KMS-11 (cell line): Measurements from ENCODE around the gene SLC23A2.
"Not testable (repeated sequence)": the region's sequence is repeated elsewhere in the genome, so short reads cannot be mapped to it uniquely, and the experiment has no call there.

Experiments
- H2AFZ ChIP-seq: fragments of 200-600 bp; sonication (generic); 2 replicates; pipeline ENCODE4 v1.6.1; 2016; ENCODE audit warnings: antibody characterized with exemption, mixed run types, low read depth
- H3K27ac ChIP-seq: fragments of 200-600 bp; sonication (generic); 2 replicates; pipeline ENCODE4 v1.6.1; 2016; ENCODE audit warnings: mild to moderate bottlenecking, mixed run types
- H3K27me3 ChIP-seq: fragments of 200-600 bp; sonication (generic); 2 replicates; pipeline ENCODE4 v1.6.1; 2017; ENCODE audit warnings: mild to moderate bottlenecking, low read depth, mixed run types, moderate library complexity; ENCODE audit not compliant: insufficient read depth
- H3K36me3 ChIP-seq: fragments of 200-600 bp; sonication (generic); 2 replicates; pipeline ENCODE4 v1.6.1; 2017; ENCODE audit warnings: mild to moderate bottlenecking, mixed run types; ENCODE audit not compliant: insufficient read depth
- H3K4me1 ChIP-seq: fragments of 200-600 bp; sonication (generic); 2 replicates; pipeline ENCODE4 v1.6.1; 2016; ENCODE audit warnings: mild to moderate bottlenecking, low read depth, mixed run types; ENCODE audit not compliant: poor library complexity, severe bottlenecking
- H3K4me2 ChIP-seq: fragments of 200-600 bp; sonication (generic); 2 replicates; pipeline ENCODE4 v1.7.0; 2016; ENCODE audit warnings: mild to moderate bottlenecking, mixed run types
- H3K4me3 ChIP-seq: fragments of 200-600 bp; sonication (generic); IDR thresholded peaks from 2 replicates; pipeline ENCODE4 v1.6.1; 2017; ENCODE audit warnings: low read depth, low read length, mixed read lengths; ENCODE audit not compliant: insufficient read depth
- H3K79me2 ChIP-seq: fragments of 200-600 bp; sonication (generic); 2 replicates; pipeline ENCODE4 v1.6.1; 2016; ENCODE audit warnings: low read depth, mixed run types; ENCODE audit not compliant: insufficient read depth
- H3K9ac ChIP-seq: fragments of 200-600 bp; sonication (generic); 2 replicates; pipeline ENCODE4 v1.6.1; 2016; ENCODE audit warnings: mild to moderate bottlenecking, mixed run types
- H4K20me1 ChIP-seq: fragments of 200-600 bp; sonication (generic); 2 replicates; pipeline ENCODE4 v1.6.1; 2016; ENCODE audit warnings: mild to moderate bottlenecking, mixed run types; ENCODE audit not compliant: insufficient read depth
- TF ChIP-seq, protein P1 (sequence below): fragments of 200-600 bp; sonication (generic); conservative IDR thresholded peaks from 2 replicates; pipeline ENCODE4 v1.6.1; 2017; ENCODE audit warnings: low read depth, mild to moderate bottlenecking, antibody characterized with exemption, low read length, moderate library complexity, mixed read lengths

Gene SLC23A2

DNA sequence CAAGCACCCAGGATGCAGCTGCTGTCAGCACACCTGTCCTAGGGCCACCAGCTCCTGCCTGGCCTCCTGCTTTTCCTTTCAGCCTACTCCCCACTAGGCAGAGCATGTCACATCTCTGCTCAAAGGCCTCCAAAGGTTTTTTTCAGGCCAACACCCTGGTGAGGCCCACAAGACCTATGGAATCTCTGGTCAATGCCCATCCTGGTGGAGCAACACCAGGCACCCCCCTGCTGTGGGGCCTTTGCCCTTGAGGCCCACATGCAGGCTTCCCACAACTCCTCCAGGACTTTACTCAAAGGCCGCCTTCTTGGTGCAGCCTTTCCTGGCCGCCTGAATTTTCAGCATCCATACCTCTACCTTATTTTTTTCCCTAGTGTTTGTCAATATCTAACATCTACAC, 76.9 kb downstream of the SLC23A2 start:
- Histone ChIP-seq H2AFZ (no peak overlapping the region), H3K79me2 (no peaks in the 10 kb centered on the region), H3K27ac (no peak overlapping the region), H3K4me2 (no peak overlapping the region), H3K9ac (no peak overlapping the region), H3K27me3 (no peaks in the 10 kb centered on the region), H3K36me3 (no peaks in the 10 kb centered on the region), H3K4me3 (no peak overlapping the region), H3K4me1 (no peaks in the 10 kb centered on the region), H4K20me1 (no peaks in the 10 kb centered on the region)
- TF ChIP-seq, protein P1, sequence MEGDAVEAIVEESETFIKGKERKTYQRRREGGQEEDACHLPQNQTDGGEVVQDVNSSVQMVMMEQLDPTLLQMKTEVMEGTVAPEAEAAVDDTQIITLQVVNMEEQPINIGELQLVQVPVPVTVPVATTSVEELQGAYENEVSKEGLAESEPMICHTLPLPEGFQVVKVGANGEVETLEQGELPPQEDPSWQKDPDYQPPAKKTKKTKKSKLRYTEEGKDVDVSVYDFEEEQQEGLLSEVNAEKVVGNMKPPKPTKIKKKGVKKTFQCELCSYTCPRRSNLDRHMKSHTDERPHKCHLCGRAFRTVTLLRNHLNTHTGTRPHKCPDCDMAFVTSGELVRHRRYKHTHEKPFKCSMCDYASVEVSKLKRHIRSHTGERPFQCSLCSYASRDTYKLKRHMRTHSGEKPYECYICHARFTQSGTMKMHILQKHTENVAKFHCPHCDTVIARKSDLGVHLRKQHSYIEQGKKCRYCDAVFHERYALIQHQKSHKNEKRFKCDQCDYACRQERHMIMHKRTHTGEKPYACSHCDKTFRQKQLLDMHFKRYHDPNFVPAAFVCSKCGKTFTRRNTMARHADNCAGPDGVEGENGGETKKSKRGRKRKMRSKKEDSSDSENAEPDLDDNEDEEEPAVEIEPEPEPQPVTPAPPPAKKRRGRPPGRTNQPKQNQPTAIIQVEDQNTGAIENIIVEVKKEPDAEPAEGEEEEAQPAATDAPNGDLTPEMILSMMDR = no peak

DNA sequence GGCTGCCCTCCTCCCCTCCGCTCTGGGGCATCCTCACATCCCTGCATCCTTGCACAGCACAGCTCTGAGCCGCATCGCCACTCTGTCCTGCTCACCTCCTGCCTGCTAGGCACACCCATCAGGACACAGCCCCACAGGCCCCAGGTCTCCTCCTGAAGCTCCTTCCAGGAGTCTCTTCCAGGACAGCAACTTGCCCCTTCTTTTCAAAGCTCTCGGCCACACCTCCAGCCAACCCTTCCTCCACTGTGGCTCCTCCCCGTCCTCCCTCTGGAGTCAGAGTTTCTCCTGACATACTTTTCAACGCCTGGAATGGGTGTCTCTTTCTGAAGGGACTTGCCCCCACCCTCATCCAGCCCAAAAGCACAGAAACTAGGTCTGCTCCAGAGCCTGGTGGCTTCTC, 77.3 kb downstream of the SLC23A2 start:
- no peaks in the 10 kb centered on the region for H3K79me2 ChIP-seq
- H3K4me3 ChIP-seq = no peak overlapping the region
- no peak overlapping the region for H3K27ac ChIP-seq
- H3K4me1 ChIP-seq = no peaks in the 10 kb centered on the region
- TF ChIP-seq, protein P1 = no peak
- no peak overlapping the region for H3K9ac ChIP-seq
- no peaks in the 10 kb centered on the region for H3K27me3 ChIP-seq
- H4K20me1 ChIP-seq = no peaks in the 10 kb centered on the region
- H3K4me2 ChIP-seq = no peak overlapping the region
- H2AFZ ChIP-seq = no peak overlapping the region
- no peaks in the 10 kb centered on the region for H3K36me3 ChIP-seq

DNA sequence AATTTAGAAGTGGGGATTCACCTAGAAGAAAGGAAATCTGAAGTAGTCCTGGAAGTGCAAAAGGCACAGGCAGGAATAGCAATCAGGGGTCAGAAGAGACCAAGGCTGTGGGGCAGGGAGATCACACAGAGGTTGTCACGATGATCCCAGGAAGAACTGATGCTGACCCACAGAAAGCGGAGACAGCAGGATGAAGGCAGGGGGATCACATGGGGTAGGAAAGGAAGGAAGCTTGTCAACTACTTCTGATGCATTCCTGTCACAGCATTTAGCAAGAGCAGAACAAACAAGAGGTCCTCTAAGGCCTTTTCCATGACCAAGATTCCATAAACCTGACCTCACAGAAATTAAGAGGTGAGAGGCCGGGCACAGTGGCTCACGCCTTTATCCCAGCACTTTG, 79.1 kb downstream of the SLC23A2 start:
- TF ChIP-seq, protein P1 = no peak
- Histone ChIP-seq H3K27me3 (no peaks in the 10 kb centered on the region), H3K36me3 (no peaks in the 10 kb centered on the region), H3K4me2 (no peak overlapping the region), H3K9ac (no peak overlapping the region), H4K20me1 (no peaks in the 10 kb centered on the region), H3K4me3 (no peak overlapping the region), H3K79me2 (no peaks in the 10 kb centered on the region), H3K4me1 (no peaks in the 10 kb centered on the region), H3K27ac (no peak overlapping the region), H2AFZ (no peak overlapping the region)

DNA sequence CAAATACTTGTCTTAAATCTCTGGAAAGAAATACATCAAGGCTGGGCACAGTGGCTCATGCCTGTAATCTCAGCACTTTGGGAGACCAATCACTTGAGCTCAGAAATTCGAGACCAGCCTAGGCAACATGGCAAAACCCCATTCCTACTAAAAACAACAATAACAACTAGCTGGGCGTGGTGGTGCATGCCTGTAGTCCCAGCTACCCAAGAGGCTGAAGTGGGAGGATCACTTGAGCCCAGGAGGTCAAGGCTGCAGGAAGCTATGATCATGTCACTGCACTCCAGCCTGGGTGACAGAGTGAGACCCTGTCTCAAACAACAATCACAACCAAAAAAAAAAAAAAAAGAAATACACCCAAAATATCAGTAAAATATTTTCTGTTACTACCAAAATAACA, 80.0 kb downstream of the SLC23A2 start:
- H3K36me3 ChIP-seq, H3K4me3 ChIP-seq, H3K4me2 ChIP-seq, H4K20me1 ChIP-seq, H3K4me1 ChIP-seq, H3K27ac ChIP-seq, H2AFZ ChIP-seq, H3K9ac ChIP-seq, H3K27me3 ChIP-seq, H3K79me2 ChIP-seq: not testable (repeated sequence)

DNA sequence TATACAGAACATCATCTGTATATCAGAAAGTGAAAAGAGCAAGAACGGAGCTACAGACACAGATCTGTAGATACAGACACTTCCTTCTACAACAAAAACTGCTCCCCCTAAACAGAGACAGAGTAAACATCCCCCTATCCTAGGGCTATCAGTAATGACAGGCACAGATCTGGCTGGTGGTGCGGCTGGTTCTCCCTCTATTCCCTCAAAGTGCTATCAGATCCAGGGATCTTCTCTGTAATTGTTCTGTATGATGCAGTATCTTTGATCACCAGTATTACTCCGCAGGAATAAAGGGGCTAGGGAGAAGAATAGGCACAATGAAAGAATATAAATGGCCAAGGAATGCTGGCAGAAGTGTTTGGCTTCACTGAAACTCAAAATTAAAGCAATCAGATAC, 80.7 kb downstream of the SLC23A2 start:
- Histone ChIP-seq H2AFZ (no peak overlapping the region), H3K9ac (no peak overlapping the region), H3K27ac (no peak overlapping the region), H3K27me3 (no peaks in the 10 kb centered on the region), H3K4me3 (no peak overlapping the region), H3K4me1 (no peaks in the 10 kb centered on the region), H4K20me1 (no peaks in the 10 kb centered on the region), H3K36me3 (no peaks in the 10 kb centered on the region), H3K4me2 (no peak overlapping the region), H3K79me2 (no peaks in the 10 kb centered on the region)
- TF ChIP-seq, protein P1 = no peak
